Skin of body (tissue), 2 donors: ENCODE measurements around the gene HBG2. TPM values are rescaled to one million over a fixed set of nuclear protein-coding genes. Genes with fewer than 3 reads are reported as not detected.
A peak's percentile ranks its signal among the peaks of the same experiment; 100 is the strongest.
"Not testable (repeated sequence)": the region's sequence is repeated elsewhere in the genome, so short reads cannot be mapped to it uniquely, and the experiment has no call there.

Experiments used
- DNase-seq: peaks from one replicate; lab custom pipeline; 2025; lab: John Stamatoyannopoulos, UW
- total RNA-seq: library from RNA; depleted of rRNA; stranded (reverse); fragments of >200 nt; gene quantifications from one replicate; pipeline ENCODE4 v1.2.3, GENCODE V29; 2014

The HBG2 gene
- 12,811 TPM for total RNA-seq

DNA sequence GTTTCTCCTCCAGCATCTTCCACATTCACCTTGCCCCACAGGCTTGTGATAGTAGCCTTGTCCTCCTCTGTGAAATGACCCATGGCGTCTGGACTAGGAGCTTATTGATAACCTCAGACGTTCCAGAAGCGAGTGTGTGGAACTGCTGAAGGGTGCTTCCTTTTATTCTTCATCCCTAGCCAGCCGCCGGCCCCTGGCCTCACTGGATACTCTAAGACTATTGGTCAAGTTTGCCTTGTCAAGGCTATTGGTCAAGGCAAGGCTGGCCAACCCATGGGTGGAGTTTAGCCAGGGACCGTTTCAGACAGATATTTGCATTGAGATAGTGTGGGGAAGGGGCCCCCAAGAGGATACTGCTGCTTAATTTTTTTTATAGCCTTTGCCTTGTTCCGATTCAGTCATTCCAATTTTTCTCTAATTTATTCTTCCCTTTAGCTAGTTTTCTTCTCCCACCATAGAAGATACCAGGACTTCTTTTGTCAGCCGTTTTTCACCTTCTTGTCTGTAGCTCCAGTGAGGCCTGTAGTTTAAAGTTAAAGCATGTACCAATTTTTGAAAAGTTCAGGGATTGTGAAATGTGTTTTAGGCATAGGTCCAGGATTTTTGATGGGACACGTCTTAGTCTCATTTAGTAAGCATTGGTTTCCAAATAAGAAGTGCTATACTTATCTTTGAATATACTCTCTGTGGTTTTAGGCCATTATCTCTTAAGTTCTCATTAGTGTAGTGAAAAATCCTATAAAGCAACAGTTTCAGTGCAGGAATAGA is at the start of gene HBG2:
Gene HBG2 (minus strand): TSS at position 136 of the 768 bp plus-strand sequence. CDS start 53 bp downstream, at position 83.
- DNase-seq, result not testable (repeated sequence)

DNA sequence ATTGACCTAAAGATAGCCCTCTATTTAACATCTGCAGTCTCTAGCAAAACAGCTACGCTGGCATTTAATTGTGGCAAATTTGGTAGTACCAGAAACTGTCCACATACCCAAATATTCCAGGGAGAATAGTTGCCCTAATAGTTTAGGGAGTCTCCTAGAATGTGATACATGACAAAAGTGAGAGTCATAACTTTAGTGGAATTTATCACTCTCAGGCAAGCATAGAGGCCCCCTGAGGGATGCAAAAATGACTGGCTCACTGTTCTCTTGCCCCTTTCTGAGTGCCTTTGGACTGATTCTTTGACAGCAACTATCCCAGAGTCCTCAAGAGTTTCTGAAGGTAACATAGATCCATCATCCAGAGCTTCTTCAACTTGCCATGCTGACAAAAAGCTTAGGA is 49.5 kb upstream of the HBG2 start:
- no peak for DNase-seq

DNA sequence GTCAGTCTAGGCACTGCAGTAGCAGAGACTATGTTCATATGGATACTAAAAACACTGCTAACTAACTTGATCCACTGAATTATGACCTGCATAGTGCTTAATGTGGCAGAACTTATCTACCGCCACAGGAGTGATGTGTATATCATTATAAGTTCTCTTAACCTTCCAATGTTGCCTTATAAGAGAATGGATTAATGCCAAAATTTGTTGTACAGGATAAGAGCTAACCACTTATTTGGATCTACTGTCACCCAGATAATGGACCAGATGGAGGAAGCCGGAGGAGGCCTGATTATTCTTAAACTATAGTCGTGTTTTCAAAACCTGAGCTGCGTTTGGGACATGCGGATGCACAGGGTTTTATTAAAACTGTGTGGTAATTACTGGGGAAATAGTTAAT is 49.0 kb upstream of the HBG2 start:
- no peak for DNase-seq

DNA sequence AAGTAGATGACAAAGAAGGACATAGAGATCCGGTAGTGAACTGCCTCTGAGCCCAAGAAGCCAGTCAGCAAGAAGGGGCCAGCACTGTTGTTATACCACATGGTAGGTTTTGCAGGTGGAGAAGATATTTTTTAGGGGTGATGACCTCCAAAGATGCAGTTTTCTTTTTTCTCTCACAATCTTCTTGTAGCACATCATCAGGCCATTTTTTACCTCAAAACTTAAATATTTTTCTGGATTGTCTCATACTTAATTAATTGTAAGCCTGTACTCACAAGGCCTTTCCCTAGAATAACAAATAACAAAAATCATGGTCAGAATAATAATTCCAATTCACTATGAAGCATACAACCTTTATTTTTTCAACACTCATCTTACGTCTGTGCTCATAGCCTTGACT is 47.3 kb upstream of the HBG2 start, which contains the start of gene OR51B4:
Gene OR51B4 (minus strand): TSS at position 101 of the 400 bp plus-strand sequence. CDS start 0 bp downstream, at position 101.
- DNase-seq, result no peak

DNA sequence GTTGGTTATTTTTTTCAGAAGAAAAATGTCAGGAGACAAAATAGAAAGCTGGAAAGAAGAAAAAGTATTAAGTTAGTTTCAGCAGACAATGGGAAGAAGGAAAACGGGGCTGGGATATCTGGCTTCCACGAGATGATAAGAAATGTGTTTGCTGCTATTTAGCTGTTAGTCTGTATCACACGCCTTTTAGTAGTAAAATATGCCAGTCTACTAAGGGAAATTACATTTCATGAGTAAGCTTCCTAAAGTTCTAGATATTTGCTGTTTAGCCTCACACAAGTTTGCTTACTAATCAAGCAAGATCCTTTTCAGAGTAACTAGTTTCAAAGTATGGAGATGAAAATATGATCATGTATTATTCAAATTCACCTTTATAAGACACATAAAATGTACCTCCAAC is 45.7 kb upstream of the HBG2 start:
- no peak for DNase-seq

DNA sequence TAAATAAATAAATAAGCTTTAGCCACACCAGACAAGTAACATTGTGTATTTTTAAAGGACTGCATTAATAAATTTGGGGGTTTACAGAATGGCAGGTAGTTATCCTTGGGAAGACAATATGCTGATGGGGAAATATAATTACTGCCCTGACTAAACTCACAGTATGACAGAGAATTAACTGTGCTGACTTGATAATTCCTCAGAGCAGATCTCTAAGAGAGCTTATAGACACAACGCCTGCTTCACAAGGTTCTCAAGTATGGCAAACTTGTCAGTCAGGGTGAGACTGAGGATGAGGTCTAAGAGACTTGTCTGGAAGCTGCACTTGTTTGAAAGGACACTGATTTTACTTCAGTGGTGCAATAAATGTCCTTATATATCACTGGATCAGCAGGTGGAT is 43.9 kb upstream of the HBG2 start:
- DNase-seq, result no peak

DNA sequence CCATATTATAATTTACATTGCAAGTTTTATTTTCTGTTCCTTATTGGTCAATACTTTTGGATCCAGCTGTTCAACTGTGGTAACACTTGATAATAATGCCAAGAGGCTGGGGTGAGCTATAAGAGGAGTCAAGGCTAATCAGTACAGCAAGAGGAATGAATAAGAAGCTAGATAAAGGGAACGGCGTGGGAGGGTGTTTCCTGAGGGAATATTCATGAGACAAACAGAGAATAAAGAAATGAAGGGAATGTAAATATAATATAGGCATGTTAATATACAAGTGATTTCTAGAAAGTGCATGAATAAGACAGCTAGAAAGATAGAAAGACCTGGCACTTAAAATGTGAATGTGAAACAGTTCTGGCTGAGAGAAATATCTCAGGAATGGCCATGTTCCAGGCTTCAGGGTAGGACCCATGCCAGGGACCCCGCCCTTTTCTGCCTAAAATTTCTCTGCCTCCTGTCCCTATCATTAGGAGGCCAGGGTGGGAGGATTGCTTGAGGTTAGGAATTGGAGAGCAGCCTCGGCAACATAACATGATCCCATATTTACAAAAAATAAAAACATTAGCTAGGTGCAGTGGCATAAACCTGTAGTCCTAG is 43.2 kb upstream of the HBG2 start:
- no peak for DNase-seq

DNA sequence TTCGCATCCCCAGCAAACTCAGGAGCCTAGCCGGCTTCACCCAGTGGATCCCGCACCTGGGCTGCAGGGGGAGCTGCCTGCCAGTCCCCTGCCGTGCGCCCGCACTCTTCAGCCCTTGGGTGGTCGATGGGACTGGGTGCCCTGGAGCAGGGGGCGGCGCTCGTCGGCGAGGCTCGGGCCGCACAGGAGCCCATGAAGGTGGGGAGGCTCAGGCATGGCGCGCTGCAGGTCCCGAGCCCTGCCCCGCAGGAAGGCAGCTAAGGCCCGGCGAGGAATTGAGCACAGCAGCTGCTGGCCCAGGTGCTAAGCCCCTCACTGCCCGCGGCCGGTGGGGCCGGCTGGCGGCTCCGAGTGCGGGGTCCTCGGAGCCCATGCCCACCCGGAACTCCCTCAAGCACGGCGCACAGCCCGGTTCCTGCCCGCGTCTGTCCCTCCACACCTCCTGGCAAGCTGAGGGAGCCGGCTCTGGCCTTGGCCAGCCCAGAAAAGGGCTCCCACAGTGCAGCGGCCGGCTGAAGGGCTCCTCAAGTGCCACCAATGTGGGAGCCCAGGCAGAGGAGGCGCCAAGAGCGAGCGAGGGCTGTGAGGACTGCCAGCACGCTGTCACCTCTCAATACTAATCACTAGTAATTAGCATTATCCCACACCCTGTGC is 39.9 kb upstream of the HBG2 start:
- not testable (repeated sequence) for DNase-seq

DNA sequence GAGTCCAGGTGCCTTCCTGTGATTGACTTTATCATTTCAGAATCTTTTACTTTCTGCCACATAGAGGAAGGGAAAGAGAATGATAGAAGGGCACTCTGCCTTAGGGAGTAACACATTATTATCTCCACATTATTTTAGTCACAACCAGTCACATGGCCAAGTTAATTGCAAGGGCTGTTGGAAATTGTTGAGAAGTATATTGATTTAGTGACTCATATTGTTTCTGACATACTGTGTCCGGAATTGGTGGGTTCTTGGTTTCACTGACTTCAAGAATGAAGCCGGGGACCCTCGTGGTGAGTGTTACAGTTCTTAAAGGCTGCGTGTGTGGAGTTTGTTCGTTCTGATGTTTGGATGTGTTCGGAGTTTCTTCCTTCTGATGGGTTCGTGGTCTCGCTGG is 38.4 kb upstream of the HBG2 start:
- DNase-seq, result no peak

DNA sequence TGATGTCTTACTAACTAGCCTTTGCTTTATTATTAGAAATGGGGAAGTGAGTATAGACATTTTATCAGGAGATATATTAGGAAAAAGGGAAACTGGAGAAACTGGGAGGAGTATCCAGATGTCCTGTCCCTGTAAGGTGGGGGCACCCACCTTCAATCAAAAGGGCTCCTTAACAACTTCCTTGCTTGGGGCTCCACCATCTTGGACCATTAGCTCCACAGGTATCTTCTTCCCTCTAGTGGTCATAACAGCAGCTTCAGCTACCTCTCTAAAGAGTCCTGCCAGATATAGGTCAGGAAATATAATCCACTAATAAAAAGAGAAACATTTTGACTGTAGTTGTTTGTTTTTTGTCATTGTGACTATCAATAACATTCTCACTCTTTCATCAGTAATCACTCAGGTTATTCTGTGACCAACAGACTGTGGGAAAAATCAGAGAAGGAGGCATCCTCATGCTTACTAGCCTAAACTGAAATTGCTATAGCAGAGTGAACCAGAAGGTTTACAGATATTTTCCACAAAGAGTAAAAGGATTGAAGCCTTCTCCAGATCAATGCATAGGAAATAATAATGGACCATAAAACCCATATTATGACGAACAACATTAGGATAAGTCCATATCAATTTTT is 36.7 kb upstream of the HBG2 start:
- DNase-seq, result no peak

DNA sequence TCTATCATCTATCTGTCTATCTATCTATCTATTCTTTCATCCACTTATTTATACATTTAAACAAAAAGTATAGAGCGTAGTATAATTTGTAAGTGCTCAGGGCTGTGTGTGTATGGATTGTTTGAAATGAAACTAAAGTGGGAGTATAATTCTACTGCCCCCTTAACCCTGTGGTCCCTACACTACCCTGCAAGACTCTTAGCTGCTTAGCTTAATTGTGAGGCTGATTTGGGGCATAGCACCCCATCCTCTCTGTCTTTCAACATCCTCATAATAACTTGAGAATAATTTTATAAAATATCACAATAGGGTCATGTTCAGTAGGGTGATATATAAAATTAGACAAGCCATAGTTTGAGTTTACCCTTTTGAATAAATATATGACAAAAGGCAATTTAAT is 35.5 kb upstream of the HBG2 start:
- DNase-seq, result no peak

DNA sequence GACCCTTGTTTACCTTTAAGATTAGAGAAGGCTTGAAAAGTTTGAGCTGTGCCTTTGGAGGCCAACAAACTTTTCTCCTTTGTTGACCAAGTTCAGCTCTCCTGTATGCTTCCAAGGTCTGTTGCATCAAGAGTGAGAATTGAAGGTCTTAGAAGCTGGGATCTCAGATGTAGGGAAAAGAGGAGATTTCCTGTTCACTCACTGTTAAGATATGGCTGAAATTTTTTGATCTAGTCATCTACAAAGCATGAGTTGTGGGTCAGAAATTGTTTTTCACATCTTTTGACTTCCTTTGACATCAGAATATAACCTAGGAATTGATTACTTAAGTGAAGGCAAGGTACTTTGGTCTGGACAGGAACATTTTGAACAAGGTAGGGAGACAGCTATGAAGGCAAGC is 35.1 kb upstream of the HBG2 start:
- DNase-seq, result no peak

DNA sequence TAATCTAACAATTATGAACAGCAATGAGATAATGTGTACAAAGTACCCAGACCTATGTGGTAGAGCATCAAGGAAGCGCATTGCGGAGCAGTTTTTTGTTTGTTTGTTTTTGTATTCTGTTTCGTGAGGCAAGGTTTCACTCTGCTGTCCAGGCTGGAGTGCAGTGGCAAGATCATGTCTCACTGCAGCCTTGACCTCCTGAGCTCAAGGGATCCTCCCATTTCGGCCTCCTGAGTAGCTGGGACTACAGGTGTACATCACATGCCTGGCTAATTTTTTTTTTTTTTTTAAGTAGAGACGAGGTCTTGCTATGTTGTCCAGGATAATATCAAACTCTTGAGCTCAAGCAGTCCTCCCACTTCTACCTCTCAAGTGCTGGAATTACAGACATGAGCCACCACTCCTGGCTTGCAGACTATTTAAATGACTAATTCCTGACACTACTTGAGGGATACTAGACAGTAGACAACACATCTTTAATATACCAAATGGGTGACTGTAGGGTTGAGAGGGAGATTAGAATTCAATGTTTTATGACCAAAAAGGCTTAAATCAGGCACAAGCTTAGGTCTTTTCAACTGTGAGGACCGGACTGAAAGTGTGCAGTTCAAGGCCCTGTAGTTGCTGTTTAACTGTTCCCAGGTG is 34.4 kb upstream of the HBG2 start:
- no peak for DNase-seq

DNA sequence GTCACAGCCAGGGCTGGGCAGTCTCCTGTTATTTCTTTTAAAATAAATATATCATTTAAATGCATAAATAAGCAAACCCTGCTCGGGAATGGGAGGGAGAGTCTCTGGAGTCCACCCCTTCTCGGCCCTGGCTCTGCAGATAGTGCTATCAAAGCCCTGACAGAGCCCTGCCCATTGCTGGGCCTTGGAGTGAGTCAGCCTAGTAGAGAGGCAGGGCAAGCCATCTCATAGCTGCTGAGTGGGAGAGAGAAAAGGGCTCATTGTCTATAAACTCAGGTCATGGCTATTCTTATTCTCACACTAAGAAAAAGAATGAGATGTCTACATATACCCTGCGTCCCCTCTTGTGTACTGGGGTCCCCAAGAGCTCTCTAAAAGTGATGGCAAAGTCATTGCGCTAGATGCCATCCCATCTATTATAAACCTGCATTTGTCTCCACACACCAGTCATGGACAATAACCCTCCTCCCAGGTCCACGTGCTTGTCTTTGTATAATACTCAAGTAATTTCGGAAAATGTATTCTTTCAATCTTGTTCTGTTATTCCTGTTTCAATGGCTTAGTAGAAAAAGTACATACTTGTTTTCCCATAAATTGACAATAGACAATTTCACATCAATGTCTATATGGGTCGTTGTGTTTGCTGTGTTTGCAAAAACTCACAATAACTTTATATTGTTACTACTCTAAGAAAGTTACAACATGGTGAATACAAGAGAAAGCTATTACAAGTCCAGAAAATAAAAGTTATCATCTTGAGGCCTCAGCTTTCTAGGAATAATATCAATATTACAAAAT is 33.7 kb upstream of the HBG2 start:
- no peak for DNase-seq

DNA sequence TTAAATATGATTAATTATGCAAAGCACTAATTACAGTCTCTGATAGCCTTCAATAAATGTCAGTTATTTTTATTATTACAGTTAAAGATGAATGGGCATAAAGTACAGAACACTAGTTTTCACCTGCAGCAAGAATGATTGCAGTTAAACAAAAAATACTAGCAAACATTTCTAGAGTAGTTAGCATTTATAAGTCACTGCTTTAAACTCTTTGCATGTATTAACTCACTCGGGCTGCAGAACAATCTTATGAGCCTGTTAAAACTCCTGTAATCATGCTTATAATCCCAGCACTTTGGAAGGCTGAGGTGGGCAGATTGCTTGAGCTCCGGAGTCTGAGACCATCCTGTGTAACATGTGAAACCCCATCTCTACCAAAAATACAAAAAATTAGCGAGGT is 32.3 kb upstream of the HBG2 start:
- no peak for DNase-seq

DNA sequence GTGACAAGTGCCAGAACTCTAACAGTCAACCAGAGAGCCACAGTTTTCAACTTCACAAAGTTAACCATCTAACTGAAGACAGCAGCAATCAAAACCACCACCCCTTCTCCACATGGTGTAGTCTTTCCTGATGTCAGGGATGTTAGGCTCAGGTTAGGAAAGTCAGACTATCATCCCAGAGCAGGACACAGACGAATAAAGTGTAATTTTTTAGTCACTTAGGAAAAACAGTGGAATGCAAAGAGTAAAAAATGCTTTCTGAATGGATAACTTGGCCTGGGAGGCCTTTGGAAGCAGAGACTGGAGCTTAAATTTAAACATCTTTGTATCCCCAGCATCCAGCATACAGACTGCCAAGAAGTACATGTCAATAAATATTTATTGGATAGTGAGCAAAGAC is 31.8 kb upstream of the HBG2 start:
- peak; percentile 3 for DNase-seq

DNA sequence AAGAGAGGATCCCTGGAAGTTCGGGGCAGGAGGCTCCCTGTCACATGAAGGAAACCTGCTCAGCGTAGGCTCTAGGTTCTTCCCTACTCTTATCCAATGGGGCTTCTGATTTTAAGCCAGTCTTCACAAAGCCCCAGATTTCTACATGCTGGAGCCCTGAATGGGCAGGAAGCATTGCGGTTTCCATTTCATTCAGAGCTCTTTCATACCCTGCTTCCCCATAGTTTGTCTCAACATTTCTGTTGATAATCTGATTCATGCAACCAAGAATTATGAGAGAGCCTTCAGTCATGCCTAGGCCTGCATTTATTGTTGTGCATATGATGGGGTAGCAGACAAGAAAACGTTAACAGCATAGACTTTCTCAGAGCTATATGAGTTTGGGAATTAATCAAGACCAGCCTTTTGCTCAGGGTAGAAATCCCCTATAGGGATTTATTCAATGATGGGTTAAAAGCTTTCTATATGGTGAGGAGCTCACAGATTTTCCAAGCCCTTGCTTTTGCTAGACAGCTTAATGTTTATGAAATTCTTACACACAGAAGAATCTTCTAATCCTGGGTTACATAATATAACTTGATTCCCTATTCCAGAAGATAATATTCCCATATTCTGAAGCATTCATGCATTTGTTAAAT is 31.2 kb upstream of the HBG2 start:
- no peak for DNase-seq

DNA sequence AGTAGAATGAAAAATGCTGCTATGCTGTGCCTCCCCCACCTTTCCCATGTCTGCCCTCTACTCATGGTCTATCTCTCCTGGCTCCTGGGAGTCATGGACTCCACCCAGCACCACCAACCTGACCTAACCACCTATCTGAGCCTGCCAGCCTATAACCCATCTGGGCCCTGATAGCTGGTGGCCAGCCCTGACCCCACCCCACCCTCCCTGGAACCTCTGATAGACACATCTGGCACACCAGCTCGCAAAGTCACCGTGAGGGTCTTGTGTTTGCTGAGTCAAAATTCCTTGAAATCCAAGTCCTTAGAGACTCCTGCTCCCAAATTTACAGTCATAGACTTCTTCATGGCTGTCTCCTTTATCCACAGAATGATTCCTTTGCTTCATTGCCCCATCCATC is 30.1 kb upstream of the HBG2 start:
- no peak for DNase-seq

DNA sequence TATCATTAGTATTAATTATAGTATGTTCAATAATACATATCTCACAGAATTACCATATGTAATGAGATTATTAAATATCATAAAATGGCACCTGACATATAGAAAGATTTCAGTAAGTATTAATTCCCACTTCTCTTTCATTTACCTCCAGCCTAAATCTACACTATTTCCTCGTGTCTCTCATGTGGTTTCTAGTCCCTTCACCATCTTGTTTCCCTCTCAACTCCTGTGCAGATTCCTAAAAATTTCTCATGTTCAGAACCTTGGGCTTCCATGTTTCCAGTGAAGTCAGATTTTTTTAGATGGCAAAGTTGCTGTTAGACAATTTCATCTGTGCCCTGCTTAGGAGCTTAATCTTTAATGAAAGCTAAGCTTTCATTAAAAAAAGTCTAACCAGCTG is 29.3 kb upstream of the HBG2 start:
- DNase-seq, result no peak

DNA sequence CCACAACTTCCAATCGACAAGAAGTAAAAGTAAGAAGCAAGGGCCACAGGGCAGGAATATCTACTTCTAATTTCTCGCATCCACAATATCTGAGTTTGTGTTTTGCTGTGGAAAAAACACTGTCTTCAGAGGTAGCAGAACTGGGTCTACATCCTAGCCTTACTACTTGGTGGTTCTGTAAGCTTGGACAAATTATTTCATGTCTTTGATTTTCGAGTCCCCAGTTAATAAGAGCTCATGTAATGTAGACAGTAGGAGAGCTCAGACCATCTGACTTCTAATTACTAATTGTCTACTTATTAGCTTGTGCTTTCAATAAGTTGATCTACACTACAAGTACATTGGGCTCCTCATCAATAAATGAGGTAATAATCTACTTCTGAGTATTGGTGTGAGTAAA is 28.5 kb upstream of the HBG2 start:
- DNase-seq, result no peak
